ENCODE results near the gene PPP3CA.

The PPP3CA gene

DNA sequence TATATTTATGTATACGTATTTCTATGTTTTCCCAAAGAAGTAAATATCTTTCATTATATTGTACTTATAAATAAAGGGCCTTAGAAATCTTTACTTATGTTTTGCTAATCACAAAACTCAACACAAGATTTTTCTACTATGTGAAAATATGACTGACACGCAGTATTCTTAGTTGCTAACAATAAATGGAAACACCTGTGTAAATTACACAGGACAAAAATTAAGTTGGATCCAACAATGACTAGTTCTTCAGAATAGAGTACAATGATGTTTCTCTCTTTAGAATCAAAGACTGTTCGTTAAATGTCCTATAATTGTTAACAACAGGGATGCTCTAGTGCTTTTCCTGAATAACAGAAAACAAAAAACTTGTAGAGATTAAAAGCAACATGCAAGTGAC, 96.1 kb downstream of the PPP3CA start:
- no peak for DNase-seq (ENCODE audit: low read depth)
- TF ChIP-seq, protein P1, sequence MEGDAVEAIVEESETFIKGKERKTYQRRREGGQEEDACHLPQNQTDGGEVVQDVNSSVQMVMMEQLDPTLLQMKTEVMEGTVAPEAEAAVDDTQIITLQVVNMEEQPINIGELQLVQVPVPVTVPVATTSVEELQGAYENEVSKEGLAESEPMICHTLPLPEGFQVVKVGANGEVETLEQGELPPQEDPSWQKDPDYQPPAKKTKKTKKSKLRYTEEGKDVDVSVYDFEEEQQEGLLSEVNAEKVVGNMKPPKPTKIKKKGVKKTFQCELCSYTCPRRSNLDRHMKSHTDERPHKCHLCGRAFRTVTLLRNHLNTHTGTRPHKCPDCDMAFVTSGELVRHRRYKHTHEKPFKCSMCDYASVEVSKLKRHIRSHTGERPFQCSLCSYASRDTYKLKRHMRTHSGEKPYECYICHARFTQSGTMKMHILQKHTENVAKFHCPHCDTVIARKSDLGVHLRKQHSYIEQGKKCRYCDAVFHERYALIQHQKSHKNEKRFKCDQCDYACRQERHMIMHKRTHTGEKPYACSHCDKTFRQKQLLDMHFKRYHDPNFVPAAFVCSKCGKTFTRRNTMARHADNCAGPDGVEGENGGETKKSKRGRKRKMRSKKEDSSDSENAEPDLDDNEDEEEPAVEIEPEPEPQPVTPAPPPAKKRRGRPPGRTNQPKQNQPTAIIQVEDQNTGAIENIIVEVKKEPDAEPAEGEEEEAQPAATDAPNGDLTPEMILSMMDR (IDR thresholded peaks at IDR 0.05; ENCODE audit: low read length, missing control alignments): no peak
- H3K4me3 ChIP-seq (replicated peaks; ENCODE audit: low read depth, low read length): no peak overlapping the region

DNA sequence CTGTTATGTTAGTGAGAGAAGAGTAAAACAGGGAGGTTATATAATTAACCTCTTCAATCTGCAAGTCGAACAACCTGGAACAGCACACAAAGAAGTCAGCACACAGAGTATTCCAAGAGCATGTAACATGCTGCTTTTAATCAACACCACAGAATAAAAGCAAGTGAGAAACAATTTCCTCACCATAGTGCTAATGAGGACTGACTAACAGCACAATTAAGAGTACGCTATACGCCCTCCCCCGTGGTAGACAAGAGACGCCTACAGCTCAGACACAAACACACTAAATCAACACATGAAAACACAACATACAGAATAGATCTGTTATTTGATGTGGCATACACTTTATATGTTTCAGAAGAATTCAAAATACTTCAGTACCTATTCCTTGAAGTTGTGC, 103.0 kb downstream of the PPP3CA start:
- TF ChIP-seq, protein P1 (IDR thresholded peaks at IDR 0.05; ENCODE audit: low read length, missing control alignments): no peak
- no peak overlapping the region for H3K4me3 ChIP-seq (replicated peaks; ENCODE audit: low read depth, low read length)
- DNase-seq (ENCODE audit: low read depth): no peak

DNA sequence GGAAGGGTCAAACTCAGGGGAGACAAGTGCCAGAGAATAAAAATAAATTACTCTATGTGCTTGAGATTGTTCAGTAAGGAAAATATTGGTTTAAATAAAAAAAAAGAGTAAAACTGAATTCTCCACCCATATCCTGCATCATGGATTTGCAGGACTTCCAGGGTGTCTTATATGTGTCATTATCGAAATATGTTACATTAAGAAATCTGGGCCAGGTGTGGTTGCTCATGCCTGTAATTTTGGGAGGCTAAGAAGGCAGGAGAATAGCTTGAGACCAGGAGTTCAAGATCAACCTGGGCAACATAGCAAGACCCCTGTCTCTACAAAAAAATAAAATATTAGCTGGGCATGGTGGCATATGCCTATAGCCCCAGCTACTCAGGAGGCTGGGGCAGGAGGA, 104.9 kb downstream of the PPP3CA start:
- TF ChIP-seq, protein P1 (IDR thresholded peaks at IDR 0.05; ENCODE audit: low read length, missing control alignments): no peak

DNA sequence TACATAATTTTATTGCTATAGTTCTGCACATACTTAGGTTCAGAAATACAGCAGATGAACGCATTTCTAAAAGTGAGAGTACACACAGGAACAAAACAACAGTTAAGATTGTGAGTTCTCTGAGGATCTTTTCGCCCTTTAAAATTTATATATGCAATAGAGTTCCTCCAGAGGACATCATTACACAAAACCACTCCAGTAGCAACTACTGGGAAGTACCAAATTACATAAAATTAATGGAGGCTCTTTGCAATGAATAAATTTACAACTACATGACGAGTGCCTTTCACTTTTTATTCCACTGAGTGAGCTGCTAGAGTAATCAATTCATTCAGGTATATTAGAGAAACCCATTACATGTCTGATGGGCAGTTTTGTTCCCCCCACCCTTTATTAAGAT, 107.2 kb downstream of the PPP3CA start:
- no peak overlapping the region for H3K4me3 ChIP-seq (replicated peaks; ENCODE audit: low read depth, low read length)
- TF ChIP-seq, protein P1 (IDR thresholded peaks at IDR 0.05; ENCODE audit: low read length, missing control alignments): no peak
- DNase-seq (ENCODE audit: low read depth): no peak

More for the DNA sequence above, 104.9 kb downstream of the PPP3CA start:
- no peak for DNase-seq (ENCODE audit: low read depth)
- no peak overlapping the region for H3K4me3 ChIP-seq (replicated peaks; ENCODE audit: low read depth, low read length)

DNA sequence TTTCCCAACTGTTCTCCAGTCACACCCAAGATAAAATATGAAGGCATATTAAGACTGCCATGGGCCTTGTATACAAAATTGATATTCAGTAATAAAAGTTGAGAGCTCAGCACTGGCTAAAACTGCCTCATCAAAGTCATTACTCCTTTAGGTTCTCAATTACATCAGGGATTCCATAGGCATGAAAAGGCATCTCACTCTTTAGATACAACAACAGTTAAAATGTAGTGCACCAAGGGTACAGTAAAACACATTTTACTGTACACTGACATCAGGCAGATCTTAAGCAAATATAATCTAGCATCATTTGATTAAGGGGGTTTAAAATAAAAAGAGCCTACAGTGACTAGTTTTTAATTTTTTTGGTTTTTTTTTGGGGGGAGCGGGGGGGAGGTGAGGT, 107.7 kb downstream of the PPP3CA start:
- no peak for DNase-seq (ENCODE audit: low read depth)
- TF ChIP-seq, protein P1 (IDR thresholded peaks at IDR 0.05; ENCODE audit: low read length, missing control alignments): no peak
- H3K4me3 ChIP-seq (replicated peaks; ENCODE audit: low read depth, low read length): no peak overlapping the region

DNA sequence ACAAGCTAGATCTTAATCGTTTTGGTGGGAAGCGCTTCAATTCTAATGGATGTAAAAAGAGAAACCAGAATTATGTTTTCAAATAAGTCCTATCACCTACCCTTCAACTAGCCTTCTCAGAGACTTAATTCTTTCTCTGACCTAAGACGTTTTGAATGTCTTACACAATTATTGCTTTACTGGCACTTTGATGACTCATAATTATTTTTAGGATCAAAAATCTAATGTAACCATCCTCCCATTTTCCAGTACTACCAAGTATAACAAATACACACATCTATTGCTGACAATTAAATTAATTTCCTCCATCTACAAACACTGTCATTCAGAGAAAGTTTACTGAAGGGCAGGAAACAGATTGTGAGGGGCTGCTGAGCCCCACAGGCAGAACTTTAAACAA, 108.6 kb downstream of the PPP3CA start:
- DNase-seq (ENCODE audit: low read depth): peak; percentile 76
- TF ChIP-seq, protein P1 (IDR thresholded peaks at IDR 0.05; ENCODE audit: low read length, missing control alignments): no peak
- H3K4me3 ChIP-seq (replicated peaks; ENCODE audit: low read depth, low read length): no peak overlapping the region

DNA sequence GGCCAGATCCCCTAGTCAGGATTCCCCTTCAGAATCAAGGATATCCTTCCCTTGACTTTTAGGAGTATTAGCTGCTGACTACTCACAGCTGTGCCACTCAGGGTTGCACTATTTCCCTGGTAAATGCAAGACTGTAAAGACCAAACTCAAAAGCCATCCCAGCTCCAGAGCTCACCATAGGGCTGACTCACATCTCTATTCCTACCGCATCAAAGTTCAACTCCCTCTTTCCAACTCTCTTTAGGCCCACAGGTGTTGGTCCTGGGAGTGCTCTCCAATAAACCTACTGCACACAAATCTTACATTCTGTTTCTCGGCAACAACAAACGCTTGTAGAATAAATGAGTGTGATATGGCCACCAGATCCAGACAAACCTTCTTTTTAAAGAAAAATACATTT, 109.6 kb downstream of the PPP3CA start:
- H3K4me3 ChIP-seq (replicated peaks; ENCODE audit: low read depth, low read length): no peak overlapping the region
- no peak for DNase-seq (ENCODE audit: low read depth)
- TF ChIP-seq, protein P1 (IDR thresholded peaks at IDR 0.05; ENCODE audit: low read length, missing control alignments): no peak

All from fibroblast of pulmonary artery (primary cell).